Thyroid gland (tissue), 4 donors: ENCODE measurements around the gene FHIP2A.
"Not testable (repeated sequence)": the region's sequence is repeated elsewhere in the genome, so short reads cannot be mapped to it uniquely, and the experiment has no call there.

Experiments used
- CTCF ChIP-seq, 6 experiments: fragments of 200-600 bp in 3 of 6; fragments of 450-650 bp in 3 of 6; sonication (generic) in 3 of 6; IDR thresholded peaks; one replicate each; pipeline ENCODE4 v1.5.1; 2016 to 2019; ENCODE audit warnings: antibody characterized with exemption in 6 of 6, mild to moderate bottlenecking in 2 of 6, inconsistent platforms in 1 of 6, moderate library complexity in 1 of 6
- POLR2A ChIP-seq, 2 donors: fragments of 450-650 bp; IDR thresholded peaks; one replicate each; pipeline ENCODE4 v1.6.1; 2017; ENCODE audit warnings: antibody characterized with exemption in 2 of 2, mild to moderate bottlenecking in 2 of 2, moderate library complexity in 1 of 2

- TF ChIP-seq CTCF, POLR2A (IDR thresholded peaks at IDR 0.05): not testable (repeated sequence)
Measured at GRCh38 chr10:114857288-114857565, 35.6 kb downstream of the FHIP2A start.
